SIG-M5 (cell line): Measurements from ENCODE around the gene SLC6A16.
"Not testable (repeated sequence)": the region's sequence is repeated elsewhere in the genome, so short reads cannot be mapped to it uniquely, and the experiment has no call there.

ENCODE experiments used
- DNase-seq: peaks from one replicate; lab custom pipeline; 2025; lab: John Stamatoyannopoulos, UW

SLC6A16 gene

DNA sequence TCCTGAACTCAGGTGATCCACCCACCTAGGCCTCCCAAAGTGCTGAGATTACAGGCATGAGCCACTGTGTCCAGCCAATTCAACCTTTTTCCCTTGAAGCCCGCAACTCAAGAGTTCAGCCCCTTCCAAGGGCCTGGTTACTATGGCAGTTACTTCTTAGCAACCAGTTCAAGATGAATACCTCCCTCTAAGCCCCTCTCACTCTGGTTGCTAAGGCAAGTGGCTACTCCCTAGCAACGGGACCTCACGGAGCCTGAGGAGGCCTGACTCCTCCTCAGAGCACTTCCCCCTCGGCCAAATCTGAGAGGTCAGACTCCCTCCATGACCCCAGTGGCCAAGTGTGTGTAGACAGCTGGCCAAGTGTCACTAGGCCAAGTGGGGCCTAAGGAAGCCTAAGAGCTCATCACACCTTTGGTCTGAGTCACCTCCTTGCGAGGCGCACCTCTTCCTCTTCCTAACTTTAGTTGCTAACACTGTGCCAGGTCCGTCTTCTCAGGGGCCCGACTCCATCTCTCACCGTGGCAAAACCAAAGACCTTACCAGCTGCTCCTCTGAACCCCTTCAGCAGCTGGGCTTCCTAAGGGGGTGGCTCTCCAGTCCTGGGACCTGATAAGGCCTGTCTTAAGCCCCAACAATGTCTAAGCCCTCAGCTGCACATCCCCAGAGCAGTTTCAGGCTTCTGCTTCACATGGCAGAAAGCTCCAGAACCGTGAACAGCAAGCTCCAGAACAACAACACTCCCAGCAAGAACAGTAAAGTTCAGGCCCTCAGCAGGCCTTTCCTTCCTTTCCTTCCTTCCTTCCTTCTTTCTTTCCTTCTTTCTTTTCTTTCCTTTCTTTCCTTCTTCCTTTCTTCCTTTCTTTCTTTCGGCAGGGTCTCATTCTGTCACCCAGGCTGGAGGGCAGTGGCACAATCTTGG, 19.8 kb upstream of the SLC6A16 start:
- no peak for DNase-seq

DNA sequence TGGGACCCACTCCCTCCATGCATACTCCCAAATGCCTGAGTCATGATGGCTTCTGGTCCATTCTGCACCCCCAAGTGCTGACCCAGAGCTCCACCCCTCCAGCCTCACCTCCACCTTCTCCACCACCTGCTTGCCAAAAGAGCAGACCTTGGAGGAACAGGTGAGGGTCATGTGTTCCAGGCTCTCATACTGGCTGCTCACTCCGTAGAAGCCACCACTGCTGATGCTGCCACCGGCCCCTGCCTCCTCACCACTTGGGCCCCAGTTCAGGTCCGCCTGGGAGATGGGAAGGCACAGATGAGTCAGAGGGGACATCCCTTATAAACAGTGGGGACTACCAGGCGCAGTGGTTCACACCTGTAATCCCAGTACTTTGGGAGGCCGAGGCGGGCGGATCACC, 18.1 kb upstream of the SLC6A16 start:
- no peak for DNase-seq

DNA sequence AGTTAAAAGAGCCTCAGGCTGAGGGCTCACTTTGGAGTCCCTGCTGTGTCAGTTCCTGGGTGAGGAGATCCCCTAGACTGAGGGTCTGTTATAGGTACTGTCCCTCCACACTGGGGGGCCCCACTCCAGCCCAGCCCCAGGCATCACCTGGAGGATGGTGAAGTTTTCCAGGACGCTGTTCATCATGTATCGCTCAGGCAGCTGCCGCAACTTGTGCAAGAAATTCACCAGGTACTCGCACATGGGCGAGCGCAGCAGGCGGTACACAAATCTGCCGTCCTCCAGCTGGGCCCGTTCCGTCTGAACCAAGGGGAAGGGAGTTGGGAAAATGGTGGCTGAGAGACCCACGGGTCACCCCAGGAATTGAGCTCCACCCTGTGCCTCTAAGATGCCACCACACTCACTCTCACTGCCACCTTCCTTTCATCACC, 17.3 kb upstream of the SLC6A16 start:
- no peak for DNase-seq

DNA sequence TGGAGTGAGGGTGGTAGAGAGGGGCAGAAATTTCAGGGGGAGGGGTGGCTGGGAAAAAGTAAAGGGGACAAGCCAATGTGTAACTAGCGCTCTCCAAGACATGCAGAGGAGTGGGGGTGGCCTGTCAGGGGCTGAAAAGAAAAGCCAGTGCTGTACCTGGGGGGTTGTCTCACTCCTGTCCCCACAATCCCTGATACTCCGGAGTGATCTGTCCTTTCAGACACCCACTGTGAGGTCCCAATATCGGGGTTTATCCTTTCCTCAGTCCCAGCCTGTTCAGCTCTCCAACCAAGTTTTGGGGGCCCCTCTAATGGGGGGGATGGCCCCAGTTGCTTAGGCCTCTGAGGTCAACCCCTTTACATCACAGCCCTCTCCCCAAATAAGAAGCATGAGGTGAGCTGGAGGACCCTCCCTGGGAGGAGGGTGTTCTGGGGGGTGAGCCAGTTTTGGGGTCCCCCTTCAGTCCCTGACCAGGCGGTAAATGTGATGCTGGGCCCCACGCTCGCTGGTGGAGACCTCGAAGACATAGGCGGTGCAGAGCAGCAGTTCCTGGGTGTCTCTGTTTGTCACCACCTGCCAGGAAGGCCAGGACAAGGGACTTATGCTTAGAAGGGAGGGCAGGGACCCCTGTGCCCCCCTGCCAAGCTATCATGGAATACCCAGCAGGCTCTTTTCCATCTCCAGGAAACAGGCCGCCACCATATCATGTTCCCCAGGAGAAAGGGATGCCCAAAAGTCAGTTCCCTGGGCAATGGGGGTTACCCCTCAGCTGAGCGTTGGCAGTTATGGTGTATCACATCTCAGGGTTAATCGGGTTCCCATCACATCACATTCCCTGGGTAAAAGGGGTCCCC, 16.1 kb upstream of the SLC6A16 start:
- DNase-seq = no peak

DNA sequence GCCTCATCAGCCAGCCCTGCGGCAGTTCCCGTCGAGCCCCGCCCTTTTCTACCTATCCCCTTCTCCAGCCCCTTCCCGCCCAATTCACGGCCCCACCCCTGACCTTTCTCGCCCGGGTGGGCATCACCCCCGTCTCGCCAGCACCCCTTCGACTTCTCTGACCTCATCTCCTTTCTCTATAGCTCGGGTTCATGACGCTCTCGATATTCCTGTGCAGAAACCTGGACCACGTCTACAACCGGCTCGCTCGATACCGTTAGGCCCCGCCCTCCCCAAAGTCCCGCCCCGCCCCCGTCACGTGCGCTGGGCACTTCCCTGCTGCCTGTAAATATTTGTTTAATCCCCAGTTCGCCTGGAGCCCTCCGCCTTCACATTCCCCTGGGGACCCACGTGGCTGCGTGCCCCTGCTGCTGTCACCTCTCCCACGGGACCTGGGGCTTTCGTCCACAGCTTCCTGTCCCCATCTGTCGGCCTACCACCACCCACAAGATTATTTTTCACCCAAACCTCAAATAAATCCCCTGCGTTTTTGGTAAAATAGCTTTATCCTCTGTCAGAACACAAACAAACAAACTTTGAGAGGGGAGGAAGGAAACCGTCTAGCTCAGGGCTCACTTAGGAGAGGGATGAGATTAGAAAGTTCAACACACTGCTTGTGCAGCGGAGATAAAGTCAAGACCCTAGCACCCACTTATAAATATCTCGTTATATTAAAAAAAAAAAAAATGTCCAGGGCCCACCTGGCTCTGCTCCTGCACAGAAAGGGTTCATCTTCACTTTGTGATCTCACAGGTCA, 15.3 kb upstream of the SLC6A16 start:
- DNase-seq = no peak

DNA sequence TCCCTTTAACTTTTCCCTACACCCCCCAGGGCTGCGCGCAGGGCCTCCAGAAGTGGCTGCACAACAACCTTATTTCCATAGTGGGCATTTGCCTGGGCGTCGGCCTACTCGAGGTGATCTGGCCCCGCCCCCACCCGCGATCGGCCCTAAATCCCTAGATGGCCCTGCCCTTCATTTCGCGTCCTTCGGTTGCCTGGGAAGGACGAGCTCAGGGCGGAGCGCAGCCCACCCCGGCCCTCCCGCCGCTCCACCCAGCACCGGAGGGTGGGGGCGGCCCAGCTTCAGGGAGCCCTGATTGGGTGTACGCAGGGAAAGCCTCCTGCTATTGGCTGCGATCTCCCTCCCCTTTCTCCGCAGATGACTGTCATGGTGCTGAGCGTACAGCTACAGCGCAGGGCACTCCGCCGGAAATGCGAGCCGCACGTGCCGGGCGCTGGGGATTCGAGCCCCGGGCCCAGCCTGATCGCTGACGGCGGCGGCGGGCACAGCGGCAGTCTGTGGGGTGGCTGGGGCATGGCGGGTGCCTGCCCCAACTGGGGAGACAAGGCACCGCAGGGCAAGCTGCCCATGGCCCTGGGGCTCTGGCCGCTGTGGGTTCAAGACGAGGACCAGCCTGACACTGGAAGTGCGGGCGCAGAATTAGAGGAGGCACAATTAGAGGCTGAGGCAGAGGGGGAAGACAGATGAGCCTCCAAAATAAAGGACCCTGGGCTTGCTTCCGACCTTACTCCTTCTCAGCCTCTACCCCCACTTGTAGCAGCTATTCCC, 14.5 kb upstream of the SLC6A16 start:
- no peak for DNase-seq

DNA sequence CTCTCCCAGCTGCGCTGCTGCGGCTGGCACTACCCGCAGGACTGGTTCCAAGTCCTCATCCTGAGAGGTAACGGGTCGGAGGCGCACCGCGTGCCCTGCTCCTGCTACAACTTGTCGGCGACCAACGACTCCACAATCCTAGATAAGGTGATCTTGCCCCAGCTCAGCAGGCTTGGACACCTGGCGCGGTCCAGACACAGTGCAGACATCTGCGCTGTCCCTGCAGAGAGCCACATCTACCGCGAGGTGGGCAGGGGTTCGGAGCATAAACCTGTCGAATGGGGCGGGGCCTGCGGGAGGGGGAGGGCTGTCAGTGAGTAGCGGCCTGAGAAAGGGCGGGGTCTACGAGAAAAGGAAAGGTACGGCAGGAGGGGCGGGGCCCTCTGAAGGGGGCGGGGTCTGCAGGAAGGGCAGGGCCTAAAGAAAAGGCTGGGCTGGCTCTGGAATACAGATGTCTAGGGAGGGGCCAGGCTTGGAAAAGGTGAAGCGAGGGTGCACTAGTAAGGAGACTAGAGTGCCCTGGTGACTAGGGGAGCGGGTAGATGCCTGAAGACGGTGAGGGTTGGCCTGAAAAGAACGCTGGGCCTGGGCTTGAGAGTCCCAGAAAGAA, 13.8 kb upstream of the SLC6A16 start:
- no peak for DNase-seq

DNA sequence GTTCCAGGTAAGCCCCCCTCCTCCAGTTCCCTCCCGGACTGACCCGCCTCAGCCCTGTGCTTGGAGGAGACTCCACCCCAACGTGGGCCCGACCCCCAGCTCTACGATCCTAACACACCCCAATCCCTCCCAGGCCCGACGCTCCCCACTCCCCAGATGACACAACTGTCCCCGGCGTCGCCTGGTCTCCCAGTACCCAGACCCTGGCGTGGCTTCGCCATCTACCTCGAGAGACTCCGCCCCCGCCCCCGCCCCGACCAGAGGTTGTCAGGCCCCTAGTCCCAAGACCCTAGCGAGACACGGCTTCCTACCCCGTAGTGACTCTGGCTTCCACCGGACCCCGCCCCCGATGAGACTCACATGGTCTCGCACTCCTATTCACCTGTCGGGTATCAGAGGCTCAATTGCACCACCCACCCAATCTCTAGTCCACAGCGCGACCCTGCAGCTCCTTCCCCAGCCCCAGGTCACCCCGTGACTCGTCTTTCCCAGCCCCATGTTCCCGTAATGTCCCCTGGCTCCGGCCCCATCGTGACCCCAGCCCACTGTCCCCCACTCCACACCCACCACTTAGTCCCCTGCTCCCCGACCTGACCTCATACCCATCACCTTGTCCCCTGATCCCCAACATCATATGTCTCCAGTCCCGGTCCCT, 13.2 kb upstream of the SLC6A16 start:
- no peak for DNase-seq

DNA sequence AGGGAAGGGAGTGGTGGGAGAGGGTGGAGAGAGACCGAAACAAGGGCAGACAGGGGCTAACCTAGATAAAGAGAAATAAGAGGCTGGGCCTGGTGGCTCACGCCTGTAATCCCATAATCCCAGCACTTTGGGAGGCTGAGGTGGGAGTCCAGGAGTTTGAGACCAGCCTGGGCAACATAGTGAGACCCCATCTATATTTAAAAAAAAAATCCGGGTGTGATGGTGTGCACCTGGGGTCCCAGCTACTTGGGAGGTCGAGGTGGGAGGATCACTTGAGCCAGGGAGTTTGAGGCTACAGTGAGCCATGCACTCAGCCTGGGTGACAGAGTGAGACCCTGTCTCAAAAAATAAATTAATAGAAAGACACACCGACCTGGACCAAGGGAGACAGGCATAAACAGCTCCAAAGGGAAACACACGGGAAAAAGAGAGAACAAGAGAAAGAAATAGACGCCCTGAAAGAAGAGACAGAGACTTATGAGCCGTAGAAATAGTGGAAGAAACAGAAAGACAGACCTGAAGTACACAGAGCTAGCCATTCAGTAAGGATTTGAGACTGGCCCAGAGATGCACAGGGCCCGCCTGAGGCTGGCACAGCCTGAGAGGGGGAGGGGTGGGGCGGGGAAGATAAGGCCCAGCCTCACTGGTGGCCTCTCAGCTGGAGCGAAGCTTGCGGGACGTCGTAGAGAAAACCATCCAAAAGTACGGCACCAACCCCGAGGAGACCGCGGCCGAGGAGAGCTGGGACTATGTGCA, 12.5 kb upstream of the SLC6A16 start:
- DNase-seq = no peak

DNA sequence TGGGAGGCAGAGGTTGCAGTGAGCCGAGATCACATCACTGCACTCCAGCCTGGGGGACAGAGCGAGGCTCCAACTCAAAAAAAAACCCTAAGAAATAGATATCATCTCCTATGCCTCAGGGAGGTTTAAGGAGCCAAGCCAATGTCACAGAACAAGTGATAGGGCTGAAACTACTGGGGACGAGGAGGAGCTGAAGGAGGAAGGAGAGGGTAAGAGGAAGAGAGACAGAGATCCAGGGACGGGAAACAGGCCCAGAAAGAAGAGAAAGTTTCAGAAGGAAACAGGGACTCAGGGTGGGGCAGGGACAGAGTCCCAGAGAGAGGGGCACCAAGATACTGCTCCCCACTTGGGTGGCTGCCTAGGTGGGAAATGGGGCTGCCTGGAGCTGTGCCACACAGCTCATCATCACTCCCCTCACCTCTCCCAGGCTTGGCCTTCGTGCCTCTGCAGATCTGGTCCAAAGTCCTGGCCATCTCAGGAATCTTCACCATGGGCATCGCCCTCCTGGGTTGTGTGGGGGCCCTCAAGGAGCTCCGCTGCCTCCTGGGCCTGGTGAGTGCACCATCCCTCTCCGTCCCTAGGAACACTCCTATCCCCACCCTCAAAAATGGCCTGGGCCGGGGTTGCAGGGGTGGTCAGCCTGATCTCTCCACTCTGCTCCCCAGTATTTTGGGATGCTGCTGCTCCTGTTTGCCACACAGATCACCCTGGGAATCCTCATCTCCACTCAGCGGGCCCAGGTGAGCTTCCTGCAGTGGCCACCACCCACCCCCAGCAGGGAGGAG, 11.7 kb upstream of the SLC6A16 start:
- DNase-seq = no peak

DNA sequence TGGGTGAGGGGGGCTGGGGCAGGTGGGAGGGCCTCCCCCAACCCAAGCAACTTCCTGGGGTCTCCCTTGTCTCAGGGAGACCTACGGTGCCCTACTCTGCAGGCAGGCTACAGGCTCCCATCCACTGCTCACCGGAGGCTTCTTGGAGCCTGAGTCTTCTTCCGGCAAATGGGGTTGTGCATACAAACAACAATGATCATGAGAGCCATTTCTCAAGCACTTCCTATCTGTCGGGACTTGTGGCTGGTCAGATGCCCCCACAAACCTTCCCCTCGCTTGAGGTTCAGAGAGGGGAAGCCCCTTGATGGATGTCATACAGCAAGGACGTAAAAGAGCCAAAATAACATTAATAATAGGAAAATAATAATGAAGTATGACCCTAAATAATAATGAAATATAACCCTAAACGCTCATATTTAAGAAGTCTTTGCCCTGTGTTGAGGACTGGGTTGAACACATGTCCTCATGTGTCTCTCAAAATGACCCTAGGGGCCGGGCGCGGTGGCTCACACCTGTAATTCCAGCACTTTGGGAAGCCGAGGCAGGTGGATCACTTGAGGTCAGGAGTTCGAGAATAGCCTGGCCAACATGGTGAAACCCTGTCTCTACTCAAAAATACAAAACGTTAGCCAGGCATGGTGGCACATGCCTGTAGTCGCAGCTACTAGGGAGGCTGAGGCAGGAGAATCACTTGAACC, 10.9 kb upstream of the SLC6A16 start:
- no peak for DNase-seq

DNA sequence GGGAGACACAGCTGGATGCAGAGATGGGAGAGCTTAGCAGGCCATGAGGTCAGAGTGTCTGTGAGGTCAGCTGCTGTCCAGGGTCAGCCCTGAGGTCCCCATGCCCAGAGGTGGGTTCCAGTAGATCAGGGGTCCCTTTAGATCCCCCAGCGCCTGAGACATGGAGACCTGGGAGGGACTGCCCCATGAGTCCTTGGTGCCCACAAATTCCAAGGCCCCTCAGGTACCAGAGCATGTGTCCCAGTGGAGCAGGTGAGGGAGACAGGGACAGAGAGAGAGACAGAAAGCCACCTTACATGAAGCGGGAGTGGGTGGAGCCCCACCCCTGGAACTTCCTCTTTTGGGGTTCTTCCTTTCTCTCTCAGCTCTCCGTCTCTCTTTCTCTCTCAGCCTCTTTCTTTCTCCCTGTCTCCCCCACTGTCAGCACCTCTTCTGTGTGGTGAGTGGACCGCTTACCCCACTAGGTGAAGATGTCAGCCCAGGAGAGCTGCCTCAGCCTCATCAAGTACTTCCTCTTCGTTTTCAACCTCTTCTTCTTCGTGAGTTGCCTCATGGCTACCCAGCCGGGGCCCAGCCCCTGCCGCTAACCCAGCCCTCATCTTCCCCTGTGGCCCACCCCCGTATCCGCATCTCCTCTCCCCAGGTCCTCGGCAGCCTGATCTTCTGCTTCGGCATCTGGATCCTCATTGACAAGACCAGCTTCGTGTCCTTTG, 10.2 kb upstream of the SLC6A16 start, which contains the start of gene CD37:
Gene CD37, plus strand, starts transcription at position 336 of the 713 bp plus-strand sequence. Its CDS starts 135 bp downstream, at position 471.
- no peak for DNase-seq

DNA sequence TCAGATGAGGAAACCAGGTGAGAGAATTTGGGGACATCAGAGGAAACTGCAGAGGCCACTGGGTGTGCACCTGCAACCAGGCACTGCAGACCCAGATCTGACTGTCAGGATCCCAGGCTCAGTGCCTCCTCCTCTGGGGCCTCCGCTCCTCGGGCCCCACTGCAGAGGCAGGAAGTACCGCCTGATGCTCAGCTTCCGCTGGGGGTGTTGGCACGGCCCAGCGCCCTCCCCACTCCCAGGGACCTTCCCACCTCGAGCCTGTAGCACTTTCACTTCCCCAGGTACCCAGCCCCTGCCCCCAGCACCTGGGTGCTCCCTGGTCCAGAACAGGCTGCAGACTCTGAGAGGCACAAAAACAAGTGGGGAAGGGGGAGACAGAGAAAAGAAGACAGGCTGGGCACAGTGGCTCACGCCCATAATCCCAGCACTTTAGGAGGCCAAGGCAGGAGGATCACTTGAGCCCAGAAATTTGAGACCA, 8.9 kb upstream of the SLC6A16 start:
- no peak for DNase-seq

DNA sequence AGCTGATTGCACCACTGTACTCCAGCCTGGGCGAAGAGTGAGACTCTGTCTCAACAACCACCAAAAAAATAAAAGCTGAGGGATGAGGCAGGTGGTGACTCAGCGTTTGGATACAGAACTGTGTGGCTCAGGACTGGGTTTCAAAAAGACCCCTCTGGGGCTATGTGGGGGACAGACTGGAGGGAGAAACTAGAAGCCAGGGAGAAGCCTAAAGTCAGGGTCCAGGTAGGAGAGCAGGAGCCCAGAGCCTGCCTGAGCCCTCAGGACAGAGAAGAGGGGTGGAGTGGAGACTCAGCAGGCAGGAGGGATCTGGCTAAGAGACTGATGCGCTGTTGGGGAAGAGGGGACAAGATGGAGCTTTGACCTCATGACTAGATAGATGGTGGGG, 8.4 kb upstream of the SLC6A16 start:
- no peak for DNase-seq

DNA sequence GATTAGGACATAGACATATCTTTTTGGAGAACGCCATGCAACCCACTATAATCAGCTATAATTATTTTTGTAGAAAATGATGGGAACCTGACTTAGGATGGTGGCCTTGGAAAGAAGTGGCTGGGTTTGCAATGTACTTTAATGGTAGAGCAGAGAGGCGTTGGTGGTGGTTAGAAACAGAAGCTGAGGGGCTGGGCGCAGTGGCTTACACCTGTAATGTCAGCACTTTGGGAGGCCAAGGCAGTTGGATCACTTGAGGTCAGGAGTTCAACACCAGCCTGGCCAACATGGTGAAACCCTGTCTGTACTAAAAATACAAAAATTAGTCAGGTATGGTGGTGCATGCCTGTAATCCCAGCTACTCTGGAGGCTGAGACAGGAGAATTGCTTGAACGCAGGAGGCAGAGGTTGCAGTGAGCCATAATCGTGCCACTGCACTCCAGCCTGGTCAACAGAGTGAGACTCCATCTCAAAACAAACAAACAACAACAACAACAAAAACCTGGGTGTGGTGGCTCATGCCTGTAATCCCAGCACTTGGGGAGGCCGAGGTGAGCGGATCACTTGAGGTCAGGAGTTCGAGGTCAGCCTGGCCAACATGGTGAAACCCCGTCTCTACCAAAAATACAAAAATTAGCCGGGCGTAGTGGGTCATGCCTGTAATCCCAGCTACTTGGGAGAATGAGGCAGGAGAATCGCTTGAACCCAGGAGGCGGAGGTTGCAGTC, 7.9 kb upstream of the SLC6A16 start:
- DNase-seq = not testable (repeated sequence)

DNA sequence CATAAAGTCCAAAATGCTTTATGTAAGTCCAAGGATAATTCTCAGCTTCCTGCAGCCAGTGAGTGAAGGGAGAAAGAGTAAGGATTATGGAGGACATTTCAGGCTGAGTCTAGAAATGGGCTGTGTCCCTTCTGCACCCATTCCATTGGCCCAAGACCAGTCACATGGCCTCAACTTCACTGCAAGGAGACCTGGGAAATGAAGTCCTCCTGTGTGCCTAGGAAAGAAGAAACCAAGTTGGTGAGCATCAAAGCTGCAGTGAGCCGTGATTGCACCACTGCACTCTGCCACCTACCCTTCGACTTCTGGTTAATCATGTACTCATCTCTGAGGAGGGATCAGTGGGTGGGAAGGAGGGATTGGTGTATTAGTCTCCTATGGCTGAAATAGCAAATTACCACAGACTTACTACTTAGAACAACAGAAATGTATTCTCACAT, 6.6 kb upstream of the SLC6A16 start:
- peak; percentile 37 for DNase-seq

DNA sequence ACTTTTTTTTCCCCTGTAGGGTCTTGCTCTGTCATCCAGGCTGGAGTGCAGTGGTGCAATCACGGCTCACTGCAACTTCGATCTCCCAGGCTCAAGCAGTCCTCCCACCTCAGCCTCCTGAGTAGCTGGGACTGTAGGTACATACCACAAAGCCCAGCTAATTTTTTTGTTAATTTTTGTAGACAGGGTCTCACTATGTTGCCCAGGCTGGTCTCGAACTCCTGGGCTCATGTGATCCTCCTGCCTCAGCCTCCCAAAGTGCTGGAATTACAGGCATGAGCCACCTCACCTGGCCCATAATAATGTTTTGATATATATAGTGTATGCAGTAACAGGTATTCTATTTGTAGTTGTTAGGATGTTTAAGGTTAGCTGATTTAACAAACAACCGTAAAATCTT, 6.2 kb upstream of the SLC6A16 start:
- DNase-seq = not testable (repeated sequence)
